Left colon (tissue), 2 donors: ENCODE data around the gene BRD3OS. TPM values are rescaled to one million over a fixed set of nuclear protein-coding genes. Genes with fewer than 3 reads are reported as not detected.
"Not testable (repeated sequence)": the region's sequence is repeated elsewhere in the genome, so short reads cannot be mapped to it uniquely, and the experiment has no call there.

ENCODE experiments used
- ATAC-seq: fragments of 200-7000 bp; cut with Tn5 transposase; one replicate; pipeline ENCODE4 v1.9.1; 2020; ENCODE audit warnings: mild to moderate bottlenecking, moderate library complexity
- DNase-seq, 2 donors: peaks; one replicate each; pipeline ENCODE4 v3.0.0-alpha.2; 2020
- intact Hi-C, 2 donors: fragments of 100-400 bp; cut with DNase I in 1 of 2; cut with micrococcal nuclease in 1 of 2; formaldehyde crosslinking; loops; one replicate each; pipeline versions ENCODE4 v1.11.2 to v1.14.0; 2022; cut with DNase I, micrococcal nuclease
- total RNA-seq, 2 donors: library from RNA; stranded (reverse); fragmentation: NEBNext Ultra II Directional; extraction: Animal tissue kit (Norgen Biotek cat#: 25700); gene quantifications; one replicate each; pipeline ENCODE4 v1.2.1, GENCODE V29; 2021
- donor health status: DM: no; HTN: no; CAD: no.
- donor health status: DM: yes; HTN: yes; CAD: no.

The BRD3OS gene
- total RNA-seq, 2 donors from 2014 or later, result 2.9 to 6.4 TPM

GRCh38 chr9:134067904-134068743, 42.8 kb downstream of the BRD3OS start, which contains the start of gene BRD3:
Gene BRD3 (minus strand): TSS chr9:134068026. CDS start chr9:134053477, 14,549 bp downstream.
- DNase-seq, result peak; percentile 81 to 84
- intact Hi-C loops, result no loop called here
- peak; percentile 76 for ATAC-seq

GRCh38 chr9:134068744-134069479, 43.6 kb downstream of the BRD3OS start:
- ATAC-seq (no peak), DNase-seq (peak; percentile 26 to 36)
- intact Hi-C loops, result no loop called here

GRCh38 chr9:134069480-134070399, 44.5 kb downstream of the BRD3OS start:
- DNase-seq (peak in 1 of 2 donors; percentile 30), ATAC-seq (no peak)
- intact Hi-C loops, result no loop called here

- intact Hi-C loops, result no loop called here
- ATAC-seq, result no peak
These were observed 45.9 kb downstream of the BRD3OS start for GRCh38 chr9:134071149-134071548.

GRCh38 chr9:134072683-134073082, 47.4 kb downstream of the BRD3OS start:
- intact Hi-C loops, ATAC-seq, DNase-seq: not testable (repeated sequence)

More at GRCh38 chr9:134071149-134071548, 45.9 kb downstream of the BRD3OS start:
- no peak for DNase-seq

GRCh38 chr9:134073500-134073899, 48.2 kb downstream of the BRD3OS start:
- no peak for DNase-seq
- intact Hi-C loops, result no loop called here
- ATAC-seq, result no peak

- intact Hi-C loops, DNase-seq, ATAC-seq: not testable (repeated sequence)
These were observed 50.4 kb downstream of the BRD3OS start for GRCh38 chr9:134075689-134076088.

- no peak for ATAC-seq
These were observed 51.4 kb downstream of the BRD3OS start for GRCh38 chr9:134076644-134077043.

More at GRCh38 chr9:134076644-134077043, 51.4 kb downstream of the BRD3OS start:
- intact Hi-C loops, result no loop called here
- no peak for DNase-seq

Other genes with a start within 250 kb of the BRD3OS start
- gene VAV2, start 33.2 kb upstream of the BRD3OS start, total RNA-seq, result 10 to 100 TPM; 29.6 to 43.2 TPM
- gene BRD3, start 42.5 kb downstream of the BRD3OS start, total RNA-seq, result 10 to 100 TPM; 21.5 to 36.7 TPM
- 10 to 100 TPM; 20.7 to 22.7 TPM for gene WDR5, start 110.6 kb downstream of the BRD3OS start, total RNA-seq
- gene RNU6ATAC, start 139.1 kb downstream of the BRD3OS start, total RNA-seq, result 100 to 1,000 TPM; 121 to 147 TPM